Measurements from ENCODE around the gene SYT2.
"Not testable (repeated sequence)": the region's sequence is repeated elsewhere in the genome, so short reads cannot be mapped to it uniquely, and the experiment has no call there.

Gene SYT2

GRCh38 chr1:202564958-202565495 lies 145.2 kb downstream of the SYT2 start:
- no peak for DNase-seq

DNA sequence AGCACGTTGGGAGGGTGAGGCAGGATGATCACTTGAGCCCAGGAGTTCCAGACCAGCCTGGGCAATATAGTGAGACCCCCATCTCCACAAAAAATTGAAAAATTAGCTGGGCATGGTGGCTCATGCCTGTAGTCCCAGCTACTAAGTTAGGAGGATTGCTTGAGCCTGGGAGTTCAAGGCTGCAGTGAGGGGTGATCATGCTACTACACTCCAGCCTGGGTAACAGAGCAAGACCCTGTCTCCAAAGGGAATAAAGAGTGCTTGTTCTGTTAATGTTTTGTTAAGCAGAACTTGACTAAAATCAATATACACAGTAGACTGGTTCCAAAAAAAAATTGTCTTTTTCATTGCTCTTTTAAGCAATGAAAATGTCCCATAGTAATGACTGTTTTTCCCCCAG lies 146.4 kb downstream of the SYT2 start:
- no peak for DNase-seq

GRCh38 chr1:202562444-202563060 lies 147.7 kb downstream of the SYT2 start:
- DNase-seq: no peak

DNA sequence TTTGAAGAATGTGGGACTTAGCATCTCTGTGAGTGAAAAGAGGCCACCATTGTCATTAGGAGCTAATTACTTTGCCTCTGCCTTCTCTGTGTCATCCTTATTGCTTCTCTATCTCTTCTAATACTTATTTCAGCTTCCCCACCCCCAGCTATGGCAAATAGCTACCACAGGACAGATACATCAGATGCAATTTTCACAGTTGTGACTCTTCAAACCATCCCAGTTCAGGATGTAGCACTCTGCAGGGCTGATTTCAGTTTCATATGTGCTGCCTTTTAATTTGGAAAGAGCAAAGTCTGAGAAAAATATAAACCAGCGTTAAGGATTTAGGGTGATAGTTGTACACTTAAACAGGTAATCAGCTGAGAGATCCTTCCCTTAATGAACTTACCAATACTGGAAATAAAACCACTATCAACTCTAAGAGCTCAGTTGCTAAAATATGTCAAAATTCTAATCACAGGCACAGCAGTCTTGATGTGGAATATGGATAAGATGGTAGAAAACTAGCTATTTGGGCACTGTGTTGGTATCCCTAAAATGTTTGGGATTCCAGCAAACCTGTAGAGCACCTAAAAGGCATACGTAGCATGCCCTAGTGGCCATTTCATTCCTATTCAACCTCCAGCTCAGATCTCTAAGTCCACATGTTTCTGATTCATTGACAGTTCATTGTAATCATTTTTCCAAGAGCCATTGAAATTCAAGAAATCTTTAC lies 148.4 kb downstream of the SYT2 start:
- no peak for DNase-seq

GRCh38 chr1:202561240-202561639 lies 149.0 kb downstream of the SYT2 start:
- no peak for DNase-seq

GRCh38 chr1:202557662-202558061 lies 152.6 kb downstream of the SYT2 start:
- not testable (repeated sequence) for DNase-seq

DNA sequence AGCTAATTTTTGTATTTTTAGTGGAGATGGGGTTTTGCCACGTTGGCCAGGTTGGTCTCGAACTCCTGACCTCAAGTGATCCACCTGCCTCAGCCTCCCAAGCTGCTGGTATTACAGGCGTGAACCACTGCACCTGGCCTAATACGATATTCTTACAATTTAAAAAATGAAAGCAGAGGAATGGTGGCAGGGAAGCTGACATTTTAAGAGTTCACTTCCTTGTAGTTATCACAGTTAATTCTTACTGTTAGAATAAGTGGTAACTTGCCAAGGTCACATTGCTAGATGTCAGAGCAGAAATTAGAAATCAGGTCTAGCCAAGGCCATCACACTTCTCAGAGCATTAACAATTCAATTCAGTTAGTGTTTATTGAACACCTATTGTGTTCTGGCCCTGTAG lies 154.2 kb downstream of the SYT2 start:
- DNase-seq: not testable (repeated sequence)

- DNase-seq: not testable (repeated sequence)
These were observed 155.6 kb downstream of the SYT2 start for GRCh38 chr1:202554619-202555018.

GRCh38 chr1:202553560-202554038 lies 156.7 kb downstream of the SYT2 start:
- DNase-seq: peak; percentile 94

DNA sequence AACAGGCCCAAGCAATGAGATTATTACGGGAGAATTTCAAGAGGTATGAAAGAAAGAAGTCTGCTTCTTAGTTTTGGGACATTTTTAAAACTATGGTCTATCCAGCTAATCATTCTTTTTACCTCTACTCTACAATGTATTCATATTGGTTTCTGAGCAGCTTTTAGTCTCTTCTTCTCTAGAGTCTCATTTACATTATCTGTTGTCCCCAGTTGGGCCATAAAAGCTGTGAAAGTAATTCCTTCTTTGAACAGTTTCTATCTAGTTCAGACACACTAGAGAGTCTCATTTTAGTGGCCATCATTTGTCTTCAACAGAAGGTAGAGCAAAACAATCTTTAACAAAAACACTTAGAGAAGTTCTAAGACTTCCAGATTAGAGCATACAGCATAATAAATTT lies 157.2 kb downstream of the SYT2 start:
- not testable (repeated sequence) for DNase-seq

GRCh38 chr1:202552615-202553014 lies 157.6 kb downstream of the SYT2 start:
- DNase-seq: not testable (repeated sequence)

- DNase-seq: no peak
These were observed 158.6 kb downstream of the SYT2 start for GRCh38 chr1:202551683-202552082.

- not testable (repeated sequence) for DNase-seq
These were observed 160.2 kb downstream of the SYT2 start for GRCh38 chr1:202550088-202550487.

GRCh38 chr1:202547215-202547614 lies 163.0 kb downstream of the SYT2 start:
- no peak for DNase-seq

GRCh38 chr1:202546796-202547195 lies 163.5 kb downstream of the SYT2 start:
- DNase-seq: peak; percentile 41

DNA sequence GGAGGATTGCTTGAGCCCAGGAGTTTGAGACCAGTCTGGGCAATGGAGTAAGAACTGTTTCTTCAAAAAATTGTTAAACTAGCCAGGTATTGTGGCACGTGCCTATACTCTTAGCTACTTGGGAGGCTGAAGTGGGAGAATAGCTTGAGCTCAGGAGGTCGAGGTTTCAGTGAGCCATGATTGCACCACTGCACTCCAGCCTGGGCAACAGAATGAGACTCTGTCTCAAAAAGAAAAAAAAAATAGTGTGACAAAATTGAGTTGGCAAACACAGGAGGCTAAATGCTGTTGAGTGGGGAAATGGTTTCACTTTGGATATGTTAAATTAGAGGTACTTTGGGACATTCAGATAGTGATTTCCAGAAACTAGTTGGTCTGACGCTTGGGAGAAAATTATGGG lies 163.9 kb downstream of the SYT2 start:
- not testable (repeated sequence) for DNase-seq

GRCh38 chr1:202545647-202546303 lies 164.5 kb downstream of the SYT2 start:
- not testable (repeated sequence) for DNase-seq

- DNase-seq: not testable (repeated sequence)
These were observed 165.3 kb downstream of the SYT2 start for GRCh38 chr1:202544766-202545449.

DNA sequence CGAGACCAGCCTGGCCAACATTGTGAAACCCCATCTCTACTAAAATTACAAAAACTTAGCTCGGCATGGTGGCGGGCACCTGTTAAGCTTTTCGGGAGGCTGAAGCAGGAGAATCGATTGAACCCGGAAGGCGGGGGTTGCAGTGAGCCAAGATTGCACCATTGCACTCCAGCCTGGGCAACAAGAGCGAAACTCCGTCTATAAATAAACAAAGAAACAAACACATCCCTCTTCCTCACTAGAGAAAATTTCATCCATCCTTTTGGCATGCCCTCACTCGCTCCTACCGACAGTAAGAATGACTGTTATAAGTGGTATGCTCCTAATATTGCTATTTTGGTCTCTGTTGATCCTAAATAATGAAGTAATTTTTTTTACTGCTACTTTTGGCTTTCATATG lies 166.7 kb downstream of the SYT2 start:
- DNase-seq: not testable (repeated sequence)

- not testable (repeated sequence) for DNase-seq
These were observed 167.8 kb downstream of the SYT2 start for GRCh38 chr1:202542415-202542814.

- not testable (repeated sequence) for DNase-seq
These were observed 169.4 kb downstream of the SYT2 start for GRCh38 chr1:202540858-202541257.

Measured in NCI-H226 (cell line).